WTC11 (cell line): ENCODE measurements around the gene PDE1C. TPM values are rescaled to one million over a fixed set of nuclear protein-coding genes. Genes with fewer than 3 reads are reported as not detected.

Source experiments
- ATAC-seq: fragments of 200-7000 bp; cut with Tn5 transposase; 2 replicates; pipeline ENCODE4 v1.10.0; 2021; ENCODE audit warnings: mild to moderate bottlenecking, moderate library complexity
- CTCF ChIA-PET: fragments of 300-600 bp; sonication (Branson Sonifier 250); formaldehyde crosslinking; loops from one replicate; lab custom pipeline; 2021; ENCODE audit warnings: antibody characterized with exemption; lab: Charles Lee
- POLR2A ChIA-PET: fragments of 350-600 bp; sonication (Branson Sonifier 250); formaldehyde crosslinking; loops from one replicate; lab custom pipeline; 2021; ENCODE audit warnings: antibody characterized with exemption; lab: Charles Lee
- DNase-seq: peaks from one replicate; pipeline ENCODE4 v3.0.0; 2021; ENCODE audit warnings: low spot score
- H3K27ac Mint-ChIP-seq: 2 replicates; pipeline ENCODE4 v1.8.0; 2021; ENCODE audit warnings: mixed read lengths
- H3K27me3 Mint-ChIP-seq: 2 replicates; pipeline ENCODE4 v1.8.0; 2021; ENCODE audit warnings: low read depth, mild to moderate bottlenecking, moderate library complexity, mixed read lengths
- H3K36me3 Mint-ChIP-seq: 2 replicates; pipeline ENCODE4 v1.8.0; 2021; ENCODE audit warnings: mixed read lengths
- H3K4me1 Mint-ChIP-seq: 2 replicates; pipeline ENCODE4 v1.8.0; 2022; ENCODE audit warnings: mixed read lengths
- H3K4me3 Mint-ChIP-seq: 2 replicates; pipeline ENCODE4 v1.8.0; 2021; ENCODE audit warnings: mild to moderate bottlenecking, moderate library complexity, mixed read lengths
- H3K9me3 Mint-ChIP-seq: 2 replicates; pipeline ENCODE4 v1.8.0; 2021; ENCODE audit warnings: mixed read lengths
- CREB1 ChIP-seq: sonication (generic); formaldehyde crosslinking; IDR thresholded peaks from 2 replicates; pipeline ENCODE4 v1.8.0; 2023; ENCODE audit warnings: mild to moderate bottlenecking, missing genetic modification reagents
- EMX1 ChIP-seq: fragments of 250-450 bp; sonication (Bioruptor Pico); IDR thresholded peaks from 2 replicates; pipeline ENCODE4 v1.8.0; 2021; ENCODE audit warnings: mild to moderate bottlenecking
- JUN ChIP-seq: sonication (generic); formaldehyde crosslinking; IDR thresholded peaks from 2 replicates; pipeline ENCODE4 v1.8.0; 2023; ENCODE audit warnings: mild to moderate bottlenecking, missing genetic modification reagents
- RELA ChIP-seq: sonication (generic); formaldehyde crosslinking; IDR thresholded peaks from 2 replicates; pipeline ENCODE4 v1.8.1; 2022; ENCODE audit warnings: missing genetic modification reagents, mild to moderate bottlenecking, borderline replicate concordance
- SMAD3 ChIP-seq: sonication (generic); formaldehyde crosslinking; IDR thresholded peaks from 2 replicates; pipeline ENCODE4 v1.8.0; 2022; ENCODE audit warnings: missing genetic modification reagents, mild to moderate bottlenecking, borderline replicate concordance
- TCF7 ChIP-seq: sonication (generic); formaldehyde crosslinking; IDR thresholded peaks from 2 replicates; pipeline ENCODE4 v1.8.0; 2022; ENCODE audit warnings: mild to moderate bottlenecking, low read depth, missing genetic modification reagents, moderate library complexity
- TEAD1 ChIP-seq: sonication (generic); formaldehyde crosslinking; IDR thresholded peaks from 2 replicates; pipeline ENCODE4 v1.8.0; 2022; ENCODE audit warnings: mild to moderate bottlenecking, missing genetic modification reagents
- TP53 ChIP-seq: sonication (generic); formaldehyde crosslinking; IDR thresholded peaks from 2 replicates; pipeline ENCODE4 v1.8.1; 2023; ENCODE audit warnings: mild to moderate bottlenecking, missing genetic modification reagents
- ZNF396 ChIP-seq: fragments of 250-450 bp; sonication (Bioruptor Pico); IDR thresholded peaks from 2 replicates; pipeline ENCODE4 v1.8.0; 2021; ENCODE audit warnings: mild to moderate bottlenecking, moderate library complexity, borderline replicate concordance
- total RNA-seq: library from RNA; stranded (reverse); gene quantifications from 3 replicates; pipeline ENCODE4 v1.2.3, GENCODE V29; 2021
- TF ChIP-seq, protein P1 (sequence below): sonication (generic); formaldehyde crosslinking; IDR thresholded peaks from 2 replicates; pipeline ENCODE4 v1.8.0; 2022; ENCODE audit warnings: mild to moderate bottlenecking, missing genetic modification reagents
- TF ChIP-seq, protein P2 (sequence below): sonication (generic); formaldehyde crosslinking; IDR thresholded peaks from 2 replicates; pipeline ENCODE4 v1.8.1; 2023; ENCODE audit warnings: mild to moderate bottlenecking, missing genetic modification reagents
- TF ChIP-seq, protein P3 (sequence below): sonication (generic); formaldehyde crosslinking; IDR thresholded peaks from 2 replicates; pipeline ENCODE4 v1.8.1; 2023; ENCODE audit warnings: mild to moderate bottlenecking, missing genetic modification reagents, moderate library complexity
- TF ChIP-seq, protein P4 (sequence below): sonication (generic); formaldehyde crosslinking; IDR thresholded peaks from 2 replicates; pipeline ENCODE4 v1.8.0; 2022; ENCODE audit warnings: mild to moderate bottlenecking, missing genetic modification reagents
- TF ChIP-seq, protein P5 (sequence below): sonication (generic); formaldehyde crosslinking; IDR thresholded peaks from 2 replicates; pipeline ENCODE4 v1.8.0; 2023; ENCODE audit warnings: missing genetic modification reagents
- TF ChIP-seq, protein P6 (sequence below): sonication (generic); formaldehyde crosslinking; IDR thresholded peaks from 2 replicates; pipeline ENCODE4 v1.8.1; 2022; ENCODE audit warnings: missing genetic modification reagents, borderline replicate concordance
- TF ChIP-seq, protein P7 (sequence below): sonication (generic); formaldehyde crosslinking; conservative IDR thresholded peaks from 2 replicates; pipeline ENCODE4 v1.8.1; 2022; ENCODE audit warnings: mild to moderate bottlenecking, missing genetic modification reagents
- TF ChIP-seq, protein P8 (sequence below): fragments of 250-450 bp; sonication (Bioruptor Pico); IDR thresholded peaks from 2 replicates; pipeline ENCODE4 v1.8.0; 2021; ENCODE audit warnings: mild to moderate bottlenecking

Gene PDE1C
- total RNA-seq, 1 experiment from 2014 or later = 0.55 TPM

DNA sequence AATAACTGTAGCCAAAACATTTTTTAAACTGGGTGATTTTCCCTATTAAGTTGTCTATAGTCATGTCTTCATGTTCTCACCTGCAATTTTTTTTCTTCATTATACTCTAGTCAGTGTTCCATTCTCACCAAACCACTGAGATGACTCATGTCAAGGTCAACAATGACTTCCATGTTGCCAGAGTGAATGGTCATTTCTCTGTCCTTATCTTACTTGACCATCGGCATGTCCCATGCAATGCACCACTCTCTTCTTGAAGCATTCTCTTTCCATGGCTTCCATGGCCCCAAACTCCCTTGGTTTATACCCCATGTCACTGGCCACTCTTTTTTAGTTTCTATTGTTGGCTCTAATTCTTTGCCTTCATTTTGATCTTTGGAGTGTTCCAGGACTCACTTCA, 209.3 kb downstream of the PDE1C start:
- no peaks in the 10 kb centered on the region for H3K36me3 Mint-ChIP-seq
- TF ChIP-seq CREB1 (CRISPR knock-in tag) (no peak), TCF7 (CRISPR knock-in tag) (no peak), TP53 (CRISPR knock-in tag) (no peak)
- TF ChIP-seq, protein P1, sequence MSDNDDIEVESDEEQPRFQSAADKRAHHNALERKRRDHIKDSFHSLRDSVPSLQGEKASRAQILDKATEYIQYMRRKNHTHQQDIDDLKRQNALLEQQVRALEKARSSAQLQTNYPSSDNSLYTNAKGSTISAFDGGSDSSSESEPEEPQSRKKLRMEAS (CRISPR knock-in tag) = no peak
- TF ChIP-seq, protein P2, sequence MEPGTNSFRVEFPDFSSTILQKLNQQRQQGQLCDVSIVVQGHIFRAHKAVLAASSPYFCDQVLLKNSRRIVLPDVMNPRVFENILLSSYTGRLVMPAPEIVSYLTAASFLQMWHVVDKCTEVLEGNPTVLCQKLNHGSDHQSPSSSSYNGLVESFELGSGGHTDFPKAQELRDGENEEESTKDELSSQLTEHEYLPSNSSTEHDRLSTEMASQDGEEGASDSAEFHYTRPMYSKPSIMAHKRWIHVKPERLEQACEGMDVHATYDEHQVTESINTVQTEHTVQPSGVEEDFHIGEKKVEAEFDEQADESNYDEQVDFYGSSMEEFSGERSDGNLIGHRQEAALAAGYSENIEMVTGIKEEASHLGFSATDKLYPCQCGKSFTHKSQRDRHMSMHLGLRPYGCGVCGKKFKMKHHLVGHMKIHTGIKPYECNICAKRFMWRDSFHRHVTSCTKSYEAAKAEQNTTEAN (CRISPR knock-in tag) = no peak
- TF ChIP-seq, protein P3, sequence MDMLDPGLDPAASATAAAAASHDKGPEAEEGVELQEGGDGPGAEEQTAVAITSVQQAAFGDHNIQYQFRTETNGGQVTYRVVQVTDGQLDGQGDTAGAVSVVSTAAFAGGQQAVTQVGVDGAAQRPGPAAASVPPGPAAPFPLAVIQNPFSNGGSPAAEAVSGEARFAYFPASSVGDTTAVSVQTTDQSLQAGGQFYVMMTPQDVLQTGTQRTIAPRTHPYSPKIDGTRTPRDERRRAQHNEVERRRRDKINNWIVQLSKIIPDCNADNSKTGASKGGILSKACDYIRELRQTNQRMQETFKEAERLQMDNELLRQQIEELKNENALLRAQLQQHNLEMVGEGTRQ (CRISPR knock-in tag) = no peak
- TF ChIP-seq, protein P4, sequence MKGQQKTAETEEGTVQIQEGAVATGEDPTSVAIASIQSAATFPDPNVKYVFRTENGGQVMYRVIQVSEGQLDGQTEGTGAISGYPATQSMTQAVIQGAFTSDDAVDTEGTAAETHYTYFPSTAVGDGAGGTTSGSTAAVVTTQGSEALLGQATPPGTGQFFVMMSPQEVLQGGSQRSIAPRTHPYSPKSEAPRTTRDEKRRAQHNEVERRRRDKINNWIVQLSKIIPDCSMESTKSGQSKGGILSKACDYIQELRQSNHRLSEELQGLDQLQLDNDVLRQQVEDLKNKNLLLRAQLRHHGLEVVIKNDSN (CRISPR knock-in tag) = no peak
- TF ChIP-seq, protein P5, sequence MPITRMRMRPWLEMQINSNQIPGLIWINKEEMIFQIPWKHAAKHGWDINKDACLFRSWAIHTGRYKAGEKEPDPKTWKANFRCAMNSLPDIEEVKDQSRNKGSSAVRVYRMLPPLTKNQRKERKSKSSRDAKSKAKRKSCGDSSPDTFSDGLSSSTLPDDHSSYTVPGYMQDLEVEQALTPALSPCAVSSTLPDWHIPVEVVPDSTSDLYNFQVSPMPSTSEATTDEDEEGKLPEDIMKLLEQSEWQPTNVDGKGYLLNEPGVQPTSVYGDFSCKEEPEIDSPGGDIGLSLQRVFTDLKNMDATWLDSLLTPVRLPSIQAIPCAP = no peak
- TF ChIP-seq, all 79 proteins: peak for 0
- peaks cover 4% of the 10 kb centered on the region for H3K4me1 Mint-ChIP-seq
- ATAC-seq = no peak
- H3K9me3 Mint-ChIP-seq = no peaks in the 10 kb centered on the region
- no peak overlapping the region for H3K4me3 Mint-ChIP-seq
- peaks cover 32% of the 10 kb centered on the region for H3K27me3 Mint-ChIP-seq
- no peak for DNase-seq
- POLR2A ChIA-PET = no interaction called here
- no peak overlapping the region for H3K27ac Mint-ChIP-seq
- CTCF ChIA-PET = no interaction called here

DNA sequence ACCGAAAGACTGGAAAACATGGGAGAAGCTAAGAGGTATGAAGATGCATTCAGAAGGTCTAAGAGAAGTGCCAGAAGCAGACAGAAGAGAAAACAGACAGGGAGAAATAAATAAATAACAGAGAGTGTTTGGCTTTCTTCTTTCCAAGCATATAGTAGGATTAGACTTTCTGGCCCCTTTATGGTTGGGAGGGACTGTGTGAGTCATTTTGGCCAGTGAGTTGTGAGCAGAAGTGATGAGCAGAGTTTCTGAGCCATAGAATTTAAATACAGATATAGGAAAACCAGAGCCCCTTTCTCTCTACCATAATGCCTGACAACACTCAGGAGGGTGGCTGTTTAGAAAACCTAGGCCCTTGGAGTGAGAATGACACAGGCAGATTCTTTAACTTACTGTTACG, 212.2 kb downstream of the PDE1C start:
- ATAC-seq = no peak
- TF ChIP-seq EMX1 (CRISPR knock-in tag) (no peak), SMAD3 (CRISPR knock-in tag) (no peak), RELA (no peak), JUN (CRISPR knock-in tag) (no peak), TEAD1 (CRISPR knock-in tag) (no peak)
- TF ChIP-seq, protein P6, sequence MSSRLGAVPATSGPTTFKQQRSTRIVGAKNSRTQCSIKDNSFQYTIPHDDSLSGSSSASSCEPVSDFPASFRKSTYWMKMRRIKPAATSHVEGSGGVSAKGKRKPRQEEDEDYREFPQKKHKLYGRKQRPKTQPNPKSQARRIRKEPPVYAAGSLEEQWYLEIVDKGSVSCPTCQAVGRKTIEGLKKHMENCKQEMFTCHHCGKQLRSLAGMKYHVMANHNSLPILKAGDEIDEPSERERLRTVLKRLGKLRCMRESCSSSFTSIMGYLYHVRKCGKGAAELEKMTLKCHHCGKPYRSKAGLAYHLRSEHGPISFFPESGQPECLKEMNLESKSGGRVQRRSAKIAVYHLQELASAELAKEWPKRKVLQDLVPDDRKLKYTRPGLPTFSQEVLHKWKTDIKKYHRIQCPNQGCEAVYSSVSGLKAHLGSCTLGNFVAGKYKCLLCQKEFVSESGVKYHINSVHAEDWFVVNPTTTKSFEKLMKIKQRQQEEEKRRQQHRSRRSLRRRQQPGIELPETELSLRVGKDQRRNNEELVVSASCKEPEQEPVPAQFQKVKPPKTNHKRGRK (CRISPR knock-in tag) = no peak
- TF ChIP-seq, protein P4 (CRISPR knock-in tag) = no peak
- TF ChIP-seq, protein P7, sequence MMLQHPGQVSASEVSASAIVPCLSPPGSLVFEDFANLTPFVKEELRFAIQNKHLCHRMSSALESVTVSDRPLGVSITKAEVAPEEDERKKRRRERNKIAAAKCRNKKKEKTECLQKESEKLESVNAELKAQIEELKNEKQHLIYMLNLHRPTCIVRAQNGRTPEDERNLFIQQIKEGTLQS (CRISPR knock-in tag) = no peak
- Mint-ChIP-seq H3K27ac (no peak overlapping the region), H3K36me3 (no peaks in the 10 kb centered on the region), H3K9me3 (no peaks in the 10 kb centered on the region), H3K27me3 (peaks cover 57% of the 10 kb centered on the region), H3K4me3 (no peak overlapping the region), H3K4me1 (peaks cover 5% of the 10 kb centered on the region)
- no peak for DNase-seq
- ChIA-PET POLR2A (no interaction called here), CTCF (no interaction called here)

DNA sequence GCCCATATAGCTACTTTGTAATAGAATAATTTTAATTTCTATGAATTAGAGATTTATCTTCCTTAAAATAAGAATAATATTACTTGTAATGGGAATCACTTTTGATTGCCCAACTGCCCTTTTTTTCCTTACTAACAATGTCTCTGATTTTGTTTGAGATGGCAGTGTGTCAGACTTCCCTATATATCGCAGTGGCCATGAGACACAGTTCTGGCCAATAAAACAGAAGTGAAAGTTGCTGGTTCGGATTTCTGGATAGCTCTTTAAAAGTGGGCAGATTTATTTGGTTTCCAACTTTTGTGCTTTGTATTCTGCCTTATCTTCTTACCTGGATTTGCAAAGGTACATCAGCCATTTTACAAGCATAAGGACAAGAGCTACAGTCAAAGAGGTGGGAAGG, 213.0 kb downstream of the PDE1C start:
- H3K9me3 Mint-ChIP-seq = no peaks in the 10 kb centered on the region
- no peak for ATAC-seq
- H3K27ac Mint-ChIP-seq = no peak overlapping the region
- no peak overlapping the region for H3K4me3 Mint-ChIP-seq
- H3K36me3 Mint-ChIP-seq = no peaks in the 10 kb centered on the region
- TF ChIP-seq CREB1 (CRISPR knock-in tag) (no peak), ZNF396 (CRISPR knock-in tag) (no peak), TP53 (CRISPR knock-in tag) (no peak)
- TF ChIP-seq, protein P8, sequence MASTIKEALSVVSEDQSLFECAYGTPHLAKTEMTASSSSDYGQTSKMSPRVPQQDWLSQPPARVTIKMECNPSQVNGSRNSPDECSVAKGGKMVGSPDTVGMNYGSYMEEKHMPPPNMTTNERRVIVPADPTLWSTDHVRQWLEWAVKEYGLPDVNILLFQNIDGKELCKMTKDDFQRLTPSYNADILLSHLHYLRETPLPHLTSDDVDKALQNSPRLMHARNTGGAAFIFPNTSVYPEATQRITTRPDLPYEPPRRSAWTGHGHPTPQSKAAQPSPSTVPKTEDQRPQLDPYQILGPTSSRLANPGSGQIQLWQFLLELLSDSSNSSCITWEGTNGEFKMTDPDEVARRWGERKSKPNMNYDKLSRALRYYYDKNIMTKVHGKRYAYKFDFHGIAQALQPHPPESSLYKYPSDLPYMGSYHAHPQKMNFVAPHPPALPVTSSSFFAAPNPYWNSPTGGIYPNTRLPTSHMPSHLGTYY (CRISPR knock-in tag) = no peak
- TF ChIP-seq, all 79 proteins: peak for 0
- H3K27me3 Mint-ChIP-seq = peaks cover 63% of the 10 kb centered on the region
- ChIA-PET CTCF (no interaction called here), POLR2A (no interaction called here)
- H3K4me1 Mint-ChIP-seq = peaks cover 5% of the 10 kb centered on the region
- DNase-seq = no peak
